COLO668 (cell line): ENCODE results near the gene GABRG3.
A peak's percentile ranks its signal among the peaks of the same experiment; 100 is the strongest.

Experiments
- DNase-seq: peaks from one replicate; lab custom pipeline; 2025; ENCODE audit not compliant: unreplicated experiment; lab: John Stamatoyannopoulos, UW

Gene GABRG3

GRCh38 chr15:27094235-27094634 is 123.3 kb downstream of the GABRG3 start:
- DNase-seq, result no peak

GRCh38 chr15:27095886-27096624 is 125.1 kb downstream of the GABRG3 start:
- no peak for DNase-seq

- no peak for DNase-seq
Measured at GRCh38 chr15:27097506-27097905, 126.5 kb downstream of the GABRG3 start.

- no peak for DNase-seq
Measured at GRCh38 chr15:27101982-27102381, 131.0 kb downstream of the GABRG3 start.

GRCh38 chr15:27111323-27111722 is 140.3 kb downstream of the GABRG3 start:
- DNase-seq, result no peak

GRCh38 chr15:27114473-27114872 is 143.5 kb downstream of the GABRG3 start:
- no peak for DNase-seq

GRCh38 chr15:27119695-27120266 is 148.8 kb downstream of the GABRG3 start:
- no peak for DNase-seq

- no peak for DNase-seq
Measured at GRCh38 chr15:27121672-27122071, 150.7 kb downstream of the GABRG3 start.

- DNase-seq, result no peak
Measured at GRCh38 chr15:27123291-27123690, 152.3 kb downstream of the GABRG3 start.

- no peak for DNase-seq
Measured at GRCh38 chr15:27123808-27124207, 152.8 kb downstream of the GABRG3 start.

- DNase-seq, result no peak
Measured at GRCh38 chr15:27124287-27124871, 153.4 kb downstream of the GABRG3 start.

GRCh38 chr15:27125185-27125584 is 154.2 kb downstream of the GABRG3 start:
- DNase-seq, result no peak

- DNase-seq, result no peak
Measured at GRCh38 chr15:27126449-27126848, 155.5 kb downstream of the GABRG3 start.

GRCh38 chr15:27127815-27128570 is 157.0 kb downstream of the GABRG3 start:
- DNase-seq, result peak; percentile 16

- DNase-seq, result no peak
Measured at GRCh38 chr15:27133249-27133648, 162.3 kb downstream of the GABRG3 start.

GRCh38 chr15:27134481-27134880 is 163.5 kb downstream of the GABRG3 start:
- no peak for DNase-seq

GRCh38 chr15:27135151-27135550 is 164.2 kb downstream of the GABRG3 start:
- DNase-seq, result no peak

GRCh38 chr15:27137127-27137526 is 166.1 kb downstream of the GABRG3 start:
- no peak for DNase-seq

- DNase-seq, result no peak
Measured at GRCh38 chr15:27165590-27165989, 194.6 kb downstream of the GABRG3 start.

GRCh38 chr15:27166917-27167316 is 195.9 kb downstream of the GABRG3 start:
- no peak for DNase-seq

GRCh38 chr15:27167738-27168137 is 196.8 kb downstream of the GABRG3 start:
- DNase-seq, result no peak

GRCh38 chr15:27170851-27171250 is 199.9 kb downstream of the GABRG3 start:
- no peak for DNase-seq
